Activated CD4-positive, alpha-beta T cell treated with anti-CD3 and anti-CD28 coated beads, Interleukin-2, Interleukin-4, amounts not matched to agents 100 ng/mL and 50 ng/mL, durations not matched to agents 16 hours and 8 hours (primary cell): ENCODE data around the gene PCOLCE2.

Source experiments
- DNase-seq: peaks from one replicate; pipeline ENCODE4 v3.0.0-alpha.2; 2020; ENCODE audit warnings: low spot score

The PCOLCE2 gene

GRCh38 chr3:142815803-142816202 is 73.1 kb downstream of the PCOLCE2 start:
- no peak for DNase-seq

GRCh38 chr3:142809259-142809658 is 79.6 kb downstream of the PCOLCE2 start:
- no peak for DNase-seq

- peak; percentile 56 for DNase-seq
Measured at GRCh38 chr3:142808103-142808917, 80.6 kb downstream of the PCOLCE2 start.

- DNase-seq: no peak
Measured at GRCh38 chr3:142802891-142803290, 86.0 kb downstream of the PCOLCE2 start.

GRCh38 chr3:142801746-142802145 is 87.1 kb downstream of the PCOLCE2 start:
- DNase-seq: no peak

- DNase-seq: no peak
Measured at GRCh38 chr3:142796823-142797222, 92.1 kb downstream of the PCOLCE2 start.

GRCh38 chr3:142795332-142795731 is 93.6 kb downstream of the PCOLCE2 start:
- no peak for DNase-seq

- DNase-seq: no peak
Measured at GRCh38 chr3:142794508-142794907, 94.4 kb downstream of the PCOLCE2 start.

GRCh38 chr3:142787719-142788118 is 101.2 kb downstream of the PCOLCE2 start:
- DNase-seq: no peak

- no peak for DNase-seq
Measured at GRCh38 chr3:142785996-142786395, 102.9 kb downstream of the PCOLCE2 start.

GRCh38 chr3:142784228-142784627 is 104.7 kb downstream of the PCOLCE2 start:
- DNase-seq: no peak

GRCh38 chr3:142782616-142783015 is 106.3 kb downstream of the PCOLCE2 start:
- no peak for DNase-seq

GRCh38 chr3:142779591-142779990 is 109.3 kb downstream of the PCOLCE2 start:
- DNase-seq: no peak

GRCh38 chr3:142778541-142778940 is 110.3 kb downstream of the PCOLCE2 start:
- no peak for DNase-seq

- no peak for DNase-seq
Measured at GRCh38 chr3:142777927-142778326, 111.0 kb downstream of the PCOLCE2 start.

GRCh38 chr3:142768338-142768737 is 120.5 kb downstream of the PCOLCE2 start:
- no peak for DNase-seq
